ENCODE measurements around the gene RHCG. TPM values are rescaled to one million over a fixed set of nuclear protein-coding genes. Genes with fewer than 3 reads are reported as not detected.
"Not testable (repeated sequence)": the region's sequence is repeated elsewhere in the genome, so short reads cannot be mapped to it uniquely, and the experiment has no call there.

RHCG gene
- total RNA-seq, 1 experiment from 2014 or later: not detected

DNA sequence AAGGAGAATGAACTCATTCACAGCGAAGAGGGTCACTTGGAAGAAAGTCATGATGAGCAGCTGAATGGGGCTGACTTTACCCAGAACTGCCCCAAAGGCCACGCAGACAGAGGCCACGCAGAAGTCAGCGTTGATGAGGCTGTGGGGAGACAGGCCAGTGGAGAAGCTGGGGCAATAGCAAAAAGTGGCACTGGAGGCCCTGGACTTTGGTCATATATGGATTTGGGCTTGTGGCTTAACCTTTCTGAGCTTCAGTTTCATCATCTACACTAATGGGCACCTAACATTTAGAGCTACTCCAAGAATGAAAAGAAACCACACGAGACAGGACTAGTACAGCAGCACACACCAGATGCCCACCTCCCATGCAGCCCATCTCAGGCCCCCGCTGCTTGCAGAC is 13.3 kb downstream of the RHCG start:
- in situ Hi-C loops (cut with HindIII; ENCODE audit: low sequenced_read_pairs): no loop called here
- no peak for DNase-seq (ENCODE audit: low spot score)

DNA sequence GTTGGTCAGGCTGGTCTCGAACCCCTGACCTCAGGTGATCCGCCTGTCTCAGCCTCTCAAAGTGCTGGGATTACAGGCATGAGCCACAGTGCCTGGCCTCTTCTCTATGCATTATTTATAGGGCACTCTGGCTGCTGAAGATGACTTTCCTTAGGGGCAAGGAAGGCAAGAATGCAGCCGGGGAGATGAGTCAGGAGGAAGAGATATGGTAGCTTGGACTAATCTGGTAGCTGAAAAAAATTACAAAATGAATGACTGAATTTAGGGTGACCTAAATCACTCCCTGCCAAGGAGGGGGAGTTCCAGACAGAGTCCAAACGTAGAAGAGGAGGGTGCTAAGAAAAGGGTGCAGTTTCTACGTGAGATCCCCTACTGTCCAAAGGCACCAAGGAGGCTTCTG is 14.2 kb downstream of the RHCG start:
- DNase-seq (ENCODE audit: low spot score): no peak
- in situ Hi-C loops (cut with HindIII; ENCODE audit: low sequenced_read_pairs): no loop called here

DNA sequence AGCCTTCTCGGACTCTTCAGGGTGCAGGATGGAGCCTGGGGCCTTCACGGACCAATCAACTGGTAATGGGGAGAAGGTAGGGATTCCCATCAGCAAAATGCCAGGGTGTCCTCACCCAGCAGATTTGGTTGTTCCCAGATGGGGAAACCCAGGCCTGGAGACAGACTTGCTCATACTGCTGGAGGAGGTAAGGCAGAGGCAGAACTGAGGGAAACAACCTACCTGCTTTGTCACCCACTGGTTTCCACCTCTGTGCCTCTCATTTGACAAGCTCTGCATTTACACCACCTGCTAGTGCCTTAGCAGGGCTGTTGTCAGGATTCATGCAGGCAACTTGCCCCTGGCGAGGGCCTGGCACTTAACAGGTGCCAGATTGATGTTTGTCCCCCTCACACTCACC is 15.9 kb downstream of the RHCG start:
- in situ Hi-C loops (cut with HindIII; ENCODE audit: low sequenced_read_pairs): no loop called here
- no peak for DNase-seq (ENCODE audit: low spot score)

DNA sequence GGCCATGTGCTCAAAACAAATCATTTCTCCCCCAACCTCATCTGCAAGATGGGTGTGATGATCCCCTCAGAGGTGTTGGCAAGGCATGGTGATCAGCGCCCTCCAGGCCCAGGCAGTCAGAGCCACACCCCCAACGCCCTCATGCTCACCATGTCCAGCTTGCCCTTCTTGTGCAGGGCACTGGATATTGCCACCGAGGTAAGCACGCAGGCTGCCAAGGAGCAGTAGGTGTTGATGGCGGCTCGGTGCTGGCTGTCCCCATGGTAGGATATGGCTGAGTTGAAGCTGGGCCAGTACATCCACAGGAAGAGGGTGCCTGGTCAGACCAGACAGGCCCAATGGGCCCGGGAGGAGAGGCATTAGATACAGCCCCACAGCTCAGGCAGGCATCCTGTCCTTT is 17.2 kb downstream of the RHCG start:
- in situ Hi-C loops (cut with HindIII; ENCODE audit: low sequenced_read_pairs): no loop called here
- DNase-seq (ENCODE audit: low spot score): no peak

DNA sequence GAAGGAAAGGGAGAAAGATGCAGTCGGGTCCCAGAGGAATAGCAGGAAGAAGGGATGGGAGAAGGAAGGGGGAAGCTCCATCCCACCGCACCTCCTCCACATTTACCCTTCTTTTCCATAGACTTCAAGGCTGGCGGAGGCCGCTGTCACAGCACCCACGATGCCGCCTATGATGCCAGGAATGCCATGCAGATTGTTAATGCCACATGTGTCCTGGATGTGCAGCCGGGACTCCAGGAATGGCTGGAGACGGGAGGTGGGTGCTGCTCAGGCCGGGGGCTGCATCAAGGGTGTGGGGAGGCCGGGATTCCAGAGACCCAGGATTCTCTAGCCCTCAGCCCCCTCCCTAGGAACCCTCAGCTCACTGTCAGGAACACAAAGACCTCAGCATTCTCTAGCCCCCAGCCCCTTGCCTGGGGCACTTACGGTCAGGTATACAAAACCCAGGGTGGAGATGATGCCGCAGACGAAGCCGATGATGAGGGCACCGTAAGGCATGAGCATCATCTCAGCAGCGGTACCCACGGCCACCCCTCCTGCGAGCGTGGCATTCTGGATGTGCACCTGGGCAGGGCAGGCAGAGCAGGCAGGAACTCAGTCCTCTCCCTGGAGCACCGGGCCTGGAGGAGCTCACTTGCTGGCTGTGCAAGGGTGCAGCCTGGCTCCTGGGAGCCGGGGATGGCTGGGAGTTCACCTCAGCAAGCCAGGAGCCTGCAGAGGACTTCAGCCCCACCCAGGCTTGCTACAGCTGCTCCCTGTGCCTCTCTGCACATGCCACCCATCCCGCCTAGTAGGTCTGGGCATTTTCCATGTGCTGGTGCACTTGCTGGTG is 18.8 kb downstream of the RHCG start:
- no peak for DNase-seq (ENCODE audit: low spot score)
- in situ Hi-C loops (cut with HindIII; ENCODE audit: low sequenced_read_pairs): no loop called here

DNA sequence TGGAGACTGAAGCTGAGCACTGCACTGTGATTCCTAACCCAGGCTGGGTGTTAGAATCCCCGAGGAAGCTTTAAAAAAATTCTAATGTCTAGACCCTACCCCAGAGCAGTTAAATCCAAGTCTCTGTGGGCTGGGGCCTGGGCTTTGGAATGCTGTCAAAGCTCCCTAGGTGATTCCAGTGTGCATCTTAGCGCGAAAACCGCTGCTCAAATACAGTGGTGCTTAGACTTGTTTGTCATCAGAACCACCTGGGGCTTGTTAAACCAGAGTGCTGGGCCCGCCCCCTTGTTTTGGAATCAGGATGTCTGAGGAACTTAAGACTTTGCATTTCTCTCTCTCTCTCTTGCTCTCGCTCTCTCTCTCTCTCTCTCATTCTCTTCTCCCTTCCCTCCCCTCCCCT is 20.7 kb downstream of the RHCG start:
- no peak for DNase-seq (ENCODE audit: low spot score)

DNA sequence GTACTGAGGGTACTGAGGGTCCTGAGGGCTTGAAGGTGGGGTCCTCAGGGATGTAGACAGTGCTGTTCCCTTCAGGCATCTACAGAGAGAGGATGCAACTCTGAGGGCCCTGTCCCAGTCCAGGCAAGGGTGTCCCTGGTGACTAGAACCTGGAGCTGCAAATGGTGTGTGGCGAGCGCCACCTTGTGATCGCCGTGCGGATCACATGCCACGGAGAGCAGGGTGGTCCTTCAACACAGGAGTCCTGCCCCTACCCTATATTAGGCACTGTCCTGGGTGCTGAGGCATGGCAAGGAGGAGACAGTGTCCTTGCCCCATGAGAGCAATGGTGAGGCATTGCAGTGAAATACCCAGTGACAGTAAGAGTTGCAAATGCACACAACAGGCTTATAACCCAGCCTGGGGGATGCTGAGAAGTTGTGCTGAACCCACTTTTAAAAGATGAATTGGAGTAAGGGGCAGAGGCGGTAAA is 23.6 kb downstream of the RHCG start:
- DNase-seq (ENCODE audit: low spot score): peak; percentile 53
- in situ Hi-C loops (cut with HindIII; ENCODE audit: low sequenced_read_pairs): no loop called here

More for the DNA sequence above, 20.7 kb downstream of the RHCG start:
- in situ Hi-C loops (cut with HindIII; ENCODE audit: low sequenced_read_pairs): no loop called here

- in situ Hi-C loops (cut with HindIII; ENCODE audit: low sequenced_read_pairs): no loop called here
- no peak for DNase-seq (ENCODE audit: low spot score)
Observed at GRCh38 chr15:89469426-89470096, 26.8 kb downstream of the RHCG start.

GRCh38 chr15:89468813-89469212 is 27.6 kb downstream of the RHCG start:
- DNase-seq (ENCODE audit: low spot score); in situ Hi-C loops (cut with HindIII; ENCODE audit: low sequenced_read_pairs): not testable (repeated sequence)

DNA sequence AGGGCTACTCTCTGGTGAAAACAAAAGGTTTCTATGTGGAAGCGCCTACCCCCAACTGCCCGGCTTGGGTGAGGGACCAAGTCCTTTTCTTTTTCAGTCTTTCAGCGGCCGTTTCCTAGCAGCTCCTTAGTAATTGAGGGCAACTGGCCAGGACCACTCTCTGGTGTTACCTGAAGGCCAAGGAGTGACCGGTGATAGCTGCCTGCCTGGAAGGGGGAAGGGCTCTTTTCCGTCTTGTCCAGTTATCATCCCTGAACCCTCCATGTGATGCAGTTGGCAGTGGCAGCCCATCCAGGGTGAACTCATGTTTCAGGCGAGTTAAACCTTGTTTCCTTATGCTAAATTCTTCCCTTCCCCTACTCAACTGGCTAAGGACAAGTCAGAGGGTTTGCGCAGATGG is 33.3 kb downstream of the RHCG start:
- in situ Hi-C loops (cut with HindIII; ENCODE audit: low sequenced_read_pairs): no loop called here
- DNase-seq (ENCODE audit: low spot score): no peak

DNA sequence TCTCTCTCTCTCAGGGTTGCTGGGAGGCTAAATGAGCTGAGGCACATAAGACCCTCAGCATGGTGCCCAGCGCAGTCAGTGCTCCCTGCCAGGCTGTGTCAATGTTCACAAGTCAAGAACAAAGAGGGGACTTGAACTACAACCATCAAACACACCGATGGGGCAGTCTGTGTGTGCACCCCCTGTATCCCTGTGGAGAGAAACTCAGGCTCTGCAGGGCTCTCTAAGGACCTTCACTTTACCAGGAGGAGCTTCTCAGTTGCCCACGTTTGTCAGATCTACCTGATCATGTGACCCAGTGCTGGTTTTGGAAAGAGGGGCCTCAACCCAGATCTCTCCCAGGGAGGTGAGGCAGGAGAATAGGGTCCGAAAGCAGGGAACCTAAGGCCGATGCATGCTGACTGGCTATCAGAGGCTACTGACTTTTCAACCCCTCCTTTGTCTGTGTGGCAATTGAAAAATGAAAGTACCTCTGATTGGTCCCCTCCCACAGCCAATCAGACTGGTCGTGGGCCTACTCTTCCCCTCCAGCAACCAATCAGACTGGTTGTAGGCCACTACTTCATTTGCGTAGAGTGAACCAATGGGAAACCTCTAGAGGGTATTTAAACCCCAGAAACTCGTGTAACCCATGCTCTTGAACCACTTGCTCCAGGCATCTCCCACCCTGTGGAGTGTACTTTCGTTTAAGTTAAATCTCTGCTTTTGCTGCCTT is 34.0 kb downstream of the RHCG start:
- in situ Hi-C loops (cut with HindIII; ENCODE audit: low sequenced_read_pairs): no loop called here
- DNase-seq (ENCODE audit: low spot score): peak; percentile 47

DNA sequence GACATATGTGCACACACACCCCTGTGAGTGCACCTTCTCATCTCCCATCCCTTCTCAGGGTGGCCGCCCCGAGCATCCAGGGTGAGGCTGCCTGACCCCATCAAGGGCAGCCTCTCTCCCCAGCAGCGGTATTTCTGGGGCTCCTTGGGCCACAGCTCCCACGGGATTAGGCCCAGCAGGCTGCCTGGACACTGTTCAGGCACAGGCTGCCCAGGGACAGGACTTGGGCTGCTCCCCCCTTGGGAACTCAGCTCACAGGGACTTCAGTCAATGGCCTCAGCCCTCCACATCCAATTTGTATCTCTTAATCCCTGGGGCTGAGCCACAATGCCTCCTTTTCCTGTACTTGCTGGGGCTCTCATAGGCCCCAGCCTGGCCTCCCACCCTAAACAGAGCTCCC is 35.0 kb downstream of the RHCG start:
- in situ Hi-C loops (cut with HindIII; ENCODE audit: low sequenced_read_pairs): no loop called here
- DNase-seq (ENCODE audit: low spot score): no peak

GRCh38 chr15:89460048-89460447 is 36.3 kb downstream of the RHCG start:
- in situ Hi-C loops (cut with HindIII; ENCODE audit: low sequenced_read_pairs): no loop called here

GRCh38 chr15:89459271-89460038 is 36.9 kb downstream of the RHCG start:
- DNase-seq (ENCODE audit: low spot score): no peak

More at GRCh38 chr15:89460048-89460447, 36.3 kb downstream of the RHCG start:
- no peak for DNase-seq (ENCODE audit: low spot score)

GRCh38 chr15:89458440-89458839 is 37.9 kb downstream of the RHCG start:
- no peak for DNase-seq (ENCODE audit: low spot score)
- in situ Hi-C loops (cut with HindIII; ENCODE audit: low sequenced_read_pairs): no loop called here

More at GRCh38 chr15:89459271-89460038, 36.9 kb downstream of the RHCG start:
- in situ Hi-C loops (cut with HindIII; ENCODE audit: low sequenced_read_pairs): no loop called here

DNA sequence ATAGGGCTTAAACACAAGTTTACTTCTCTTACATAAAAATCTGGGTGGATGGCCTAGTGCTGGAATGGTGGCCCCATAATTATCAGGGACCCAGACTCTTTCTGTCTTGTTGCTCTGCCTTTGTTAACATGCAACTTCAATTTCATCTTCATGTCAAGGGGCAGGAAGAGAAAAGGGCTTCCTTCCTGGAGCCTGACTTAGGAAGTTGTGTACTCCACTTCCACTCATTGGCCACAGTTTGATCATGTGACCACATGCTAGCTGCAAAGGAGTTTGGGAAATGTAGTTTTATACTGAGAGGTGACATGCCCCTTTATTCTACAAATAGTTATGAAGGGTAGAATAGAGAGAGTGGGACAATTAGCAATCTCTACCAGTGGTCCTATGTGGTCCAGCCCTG is 39.3 kb downstream of the RHCG start:
- DNase-seq (ENCODE audit: low spot score): peak; percentile 18
- in situ Hi-C loops (cut with HindIII; ENCODE audit: low sequenced_read_pairs): no loop called here

- DNase-seq (ENCODE audit: low spot score): no peak
- in situ Hi-C loops (cut with HindIII; ENCODE audit: low sequenced_read_pairs): no loop called here
Observed at GRCh38 chr15:89455535-89455934, 40.8 kb downstream of the RHCG start.

DNA sequence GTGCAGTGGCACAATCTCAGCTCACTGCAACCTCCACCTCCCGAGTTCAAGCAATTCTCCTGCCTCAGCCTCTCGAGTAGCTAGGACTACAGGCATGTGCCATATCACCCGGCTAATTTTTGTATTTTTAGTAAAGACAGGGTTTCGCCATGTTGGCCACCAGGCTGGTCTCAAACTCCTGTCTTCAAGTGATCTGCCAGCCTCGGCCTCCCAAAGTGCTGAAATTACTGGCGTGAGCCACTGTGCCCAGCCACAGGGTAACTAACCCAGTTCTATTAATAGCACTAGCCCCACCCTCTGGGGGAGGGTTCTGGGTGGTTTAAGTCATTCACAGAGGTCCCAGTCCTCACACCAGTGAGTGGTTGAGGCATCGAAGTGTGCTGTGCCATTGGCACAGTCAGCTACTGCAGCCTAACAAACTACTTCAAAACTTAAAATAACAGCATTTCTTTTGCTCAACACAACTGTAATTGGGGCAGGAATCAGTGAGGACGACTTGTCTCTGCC is 44.0 kb downstream of the RHCG start:
- no peak for DNase-seq (ENCODE audit: low spot score)
- in situ Hi-C loops (cut with HindIII; ENCODE audit: low sequenced_read_pairs): no loop called here

DNA sequence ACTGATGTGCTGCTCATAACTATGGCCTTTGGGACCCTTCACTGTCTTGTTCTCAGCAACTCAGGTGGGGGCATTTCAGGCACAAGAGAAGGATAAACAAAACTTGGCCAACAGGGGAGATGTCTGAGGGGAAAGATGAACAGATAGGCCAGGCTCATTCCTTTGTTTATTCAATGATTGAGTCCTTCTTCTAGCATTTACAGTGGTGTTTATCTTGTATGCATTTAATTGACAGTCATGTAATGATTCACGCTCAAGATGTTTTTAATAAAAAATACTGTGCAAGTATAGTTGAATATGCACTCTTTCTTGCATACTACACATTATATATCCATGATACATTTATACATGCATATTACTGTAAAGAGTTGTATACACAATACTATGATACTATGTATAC is 44.5 kb downstream of the RHCG start:
- DNase-seq (ENCODE audit: low spot score): no peak
- in situ Hi-C loops (cut with HindIII; ENCODE audit: low sequenced_read_pairs): no loop called here

Measured in G401 (cell line).